NCI-H2081 (cell line): ENCODE results near the gene VEGFA.
A peak's percentile ranks its signal among the peaks of the same experiment; 100 is the strongest.

Experiments used
- DNase-seq, 2 experiments: peaks; one replicate each; lab custom pipeline; 2025; lab: John Stamatoyannopoulos, UW

The VEGFA gene

DNA sequence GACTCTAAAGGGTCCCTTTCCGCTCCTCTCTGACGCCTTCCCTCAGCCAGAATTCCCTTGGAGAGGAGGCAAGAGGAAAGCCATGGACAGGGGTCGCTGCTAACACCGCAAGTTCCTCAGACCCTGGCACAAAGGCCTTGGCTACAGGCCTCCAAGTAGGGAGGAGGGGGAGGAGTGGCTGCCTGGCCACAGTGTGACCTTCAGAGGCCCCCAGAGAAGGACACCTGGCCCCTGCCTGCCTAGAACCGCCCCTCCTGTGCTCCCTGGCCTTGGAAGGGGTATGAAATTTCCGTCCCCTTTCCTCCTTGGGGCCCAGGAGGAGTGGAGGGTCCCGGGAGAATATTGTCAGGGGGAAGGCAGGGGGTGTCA, 2.7 kb downstream of the VEGFA start:
- DNase-seq, result no peak

DNA sequence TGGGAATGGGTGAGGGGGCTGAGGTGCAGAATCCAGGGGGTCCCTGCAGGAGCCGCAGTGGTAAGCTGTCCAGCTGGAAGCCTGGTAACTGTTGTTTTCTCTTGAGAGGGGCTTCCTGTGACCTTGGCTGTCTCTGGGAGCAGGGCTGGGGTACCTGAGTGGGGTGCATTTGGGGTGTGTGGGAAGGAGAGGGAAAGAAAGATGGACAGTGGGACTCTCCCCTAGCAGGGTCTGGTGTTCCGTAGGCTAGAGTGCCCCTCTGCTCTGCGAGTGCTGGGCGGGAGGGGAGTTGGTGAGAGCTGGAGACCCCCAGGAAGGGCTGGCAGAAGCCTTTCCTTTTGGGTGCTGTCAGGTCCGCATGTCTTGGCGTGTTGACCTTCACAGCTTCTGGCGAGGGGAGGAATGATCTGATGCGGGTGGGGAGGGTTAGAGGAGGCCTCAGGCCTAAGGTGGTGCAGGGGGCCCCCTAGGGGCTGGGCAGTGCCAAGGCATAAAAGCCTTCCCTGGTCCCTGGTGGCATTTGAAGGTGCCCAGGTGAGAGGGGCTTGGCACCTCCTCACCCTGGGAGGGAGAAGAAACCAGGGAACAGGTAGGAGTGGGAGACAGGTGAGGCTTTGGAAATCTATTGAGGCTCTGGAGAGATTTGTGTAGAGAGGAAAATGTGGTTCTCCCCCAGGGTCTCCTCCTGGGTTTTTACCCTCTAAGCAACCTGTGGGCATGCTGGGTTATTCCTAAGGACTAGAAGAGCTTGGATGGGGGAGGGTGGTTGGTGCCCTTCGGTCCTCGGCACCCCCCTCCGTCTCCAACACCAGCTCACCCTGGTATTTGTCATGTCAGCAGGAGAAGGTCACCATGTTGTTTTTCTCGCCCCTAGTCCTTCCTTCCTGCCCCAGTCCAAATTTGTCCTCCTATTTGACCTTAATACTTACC, 3.3 kb downstream of the VEGFA start:
- DNase-seq, result peak; percentile 12 to 17

DNA sequence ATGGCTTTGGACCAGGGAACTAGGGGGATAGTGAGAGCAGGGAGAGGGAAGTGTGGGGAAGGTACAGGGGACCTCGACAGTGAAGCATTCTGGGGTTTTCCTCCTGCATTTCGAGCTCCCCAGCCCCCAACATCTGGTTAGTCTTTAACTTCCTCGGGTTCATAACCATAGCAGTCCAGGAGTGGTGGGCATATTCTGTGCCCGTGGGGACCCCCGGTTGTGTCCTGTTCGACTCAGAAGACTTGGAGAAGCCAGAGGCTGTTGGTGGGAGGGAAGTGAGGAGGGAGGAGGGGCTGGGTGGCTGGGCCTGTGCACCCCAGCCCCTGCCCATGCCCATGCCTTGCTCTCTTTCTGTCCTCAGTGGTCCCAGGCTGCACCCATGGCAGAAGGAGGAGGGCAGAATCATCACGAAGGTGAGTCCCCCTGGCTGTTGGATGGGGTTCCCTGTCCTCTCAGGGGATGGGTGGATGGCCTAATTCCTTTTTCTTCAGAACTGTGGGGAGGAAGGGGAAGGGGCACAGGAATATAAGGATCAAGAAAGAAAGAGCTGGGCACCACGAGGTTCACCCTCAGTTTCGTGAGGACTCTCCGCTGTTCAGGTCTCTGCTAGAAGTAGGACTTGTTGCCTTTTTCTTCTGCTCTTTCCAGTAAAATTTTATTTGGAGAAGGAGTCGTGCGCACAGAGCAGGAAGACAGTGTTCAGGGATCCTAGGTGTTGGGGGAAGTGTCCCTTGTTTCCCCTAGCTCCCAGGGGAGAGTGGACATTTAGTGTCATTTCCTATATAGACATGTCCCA, 4.2 kb downstream of the VEGFA start:
- DNase-seq, result no peak

DNA sequence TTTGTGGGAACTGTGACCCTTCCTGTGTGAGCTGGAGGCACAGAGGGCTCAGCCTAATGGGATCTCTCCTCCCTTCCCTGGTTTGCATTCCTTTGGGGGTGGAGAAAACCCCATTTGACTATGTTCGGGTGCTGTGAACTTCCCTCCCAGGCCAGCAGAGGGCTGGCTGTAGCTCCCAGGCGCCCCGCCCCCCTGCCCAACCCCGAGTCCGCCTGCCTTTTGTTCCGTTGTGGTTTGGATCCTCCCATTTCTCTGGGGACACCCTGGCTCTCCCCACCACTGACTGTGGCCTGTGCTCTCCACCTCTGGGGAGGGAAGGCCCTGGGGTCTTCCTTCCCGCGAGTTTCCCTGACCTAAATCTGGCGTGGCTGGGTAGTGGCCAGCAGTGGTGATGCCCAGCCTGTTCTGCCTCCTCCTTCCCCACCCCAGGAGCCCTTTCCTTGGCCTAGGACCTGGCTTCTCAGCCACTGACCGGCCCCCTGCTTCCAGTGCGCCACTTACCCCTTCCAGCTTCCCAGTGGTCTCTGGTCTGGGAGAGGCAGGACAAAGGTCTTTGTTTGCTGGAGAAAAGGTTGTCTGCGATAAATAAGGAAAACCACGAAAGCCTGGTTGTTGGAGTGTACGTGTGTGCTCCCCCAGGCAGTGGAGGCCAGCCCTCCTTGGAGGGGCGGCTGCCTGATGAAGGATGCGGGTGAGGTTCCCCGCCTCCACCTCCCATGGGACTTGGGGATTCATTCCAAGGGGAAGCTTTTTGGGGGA, 4.9 kb downstream of the VEGFA start:
- peak; percentile 31 to 32 for DNase-seq

DNA sequence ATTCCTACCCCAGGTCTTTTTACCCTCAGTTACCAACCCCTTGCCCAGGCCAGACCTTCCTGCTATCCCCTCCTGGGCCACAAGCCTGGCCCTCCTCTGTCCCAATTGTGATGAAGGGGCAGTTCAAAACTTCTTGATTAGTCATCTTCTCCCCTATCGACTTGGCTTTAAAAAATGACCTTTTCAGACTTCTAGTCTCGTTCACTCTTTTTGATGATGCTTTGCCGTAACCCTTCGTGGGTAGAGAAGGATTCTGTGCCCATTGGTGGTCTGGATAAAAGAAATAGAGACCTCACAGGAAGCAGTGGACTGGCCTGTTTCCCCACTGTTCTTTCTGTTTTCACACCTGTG, 5.5 kb downstream of the VEGFA start:
- DNase-seq, result no peak

DNA sequence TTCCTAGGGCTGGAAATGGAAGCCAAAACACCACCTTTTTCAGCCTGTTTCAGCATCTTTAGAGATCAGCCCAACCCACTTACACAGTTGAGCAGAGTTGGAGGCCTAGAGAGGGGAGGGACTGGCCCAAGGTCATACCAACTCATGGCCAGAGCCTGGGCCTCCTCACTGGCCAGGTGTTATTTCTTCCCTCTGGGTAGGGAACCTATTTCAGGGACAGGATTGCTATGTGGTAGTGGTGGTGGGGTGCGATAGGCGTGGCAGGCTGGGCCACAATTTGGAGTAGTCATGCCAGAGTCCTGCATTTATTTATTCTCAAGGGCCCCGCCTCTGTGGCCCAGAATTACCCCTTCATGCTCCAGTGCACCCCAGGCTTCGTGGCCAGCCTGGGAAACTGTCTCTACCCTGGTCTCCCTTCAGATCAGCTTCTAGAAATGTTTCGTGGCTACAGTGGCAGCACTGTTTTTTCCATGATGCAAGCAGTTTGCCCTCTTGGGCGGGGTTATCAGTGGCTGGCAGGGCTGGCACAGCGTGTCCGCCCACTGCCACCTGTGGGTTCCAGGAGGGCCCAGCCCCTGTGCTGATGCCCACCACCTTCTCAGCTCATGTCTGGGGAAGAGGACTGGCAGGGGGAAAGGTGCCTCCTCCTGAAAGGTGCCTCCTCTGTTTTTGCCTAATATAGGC, 6.2 kb downstream of the VEGFA start:
- DNase-seq, result no peak

DNA sequence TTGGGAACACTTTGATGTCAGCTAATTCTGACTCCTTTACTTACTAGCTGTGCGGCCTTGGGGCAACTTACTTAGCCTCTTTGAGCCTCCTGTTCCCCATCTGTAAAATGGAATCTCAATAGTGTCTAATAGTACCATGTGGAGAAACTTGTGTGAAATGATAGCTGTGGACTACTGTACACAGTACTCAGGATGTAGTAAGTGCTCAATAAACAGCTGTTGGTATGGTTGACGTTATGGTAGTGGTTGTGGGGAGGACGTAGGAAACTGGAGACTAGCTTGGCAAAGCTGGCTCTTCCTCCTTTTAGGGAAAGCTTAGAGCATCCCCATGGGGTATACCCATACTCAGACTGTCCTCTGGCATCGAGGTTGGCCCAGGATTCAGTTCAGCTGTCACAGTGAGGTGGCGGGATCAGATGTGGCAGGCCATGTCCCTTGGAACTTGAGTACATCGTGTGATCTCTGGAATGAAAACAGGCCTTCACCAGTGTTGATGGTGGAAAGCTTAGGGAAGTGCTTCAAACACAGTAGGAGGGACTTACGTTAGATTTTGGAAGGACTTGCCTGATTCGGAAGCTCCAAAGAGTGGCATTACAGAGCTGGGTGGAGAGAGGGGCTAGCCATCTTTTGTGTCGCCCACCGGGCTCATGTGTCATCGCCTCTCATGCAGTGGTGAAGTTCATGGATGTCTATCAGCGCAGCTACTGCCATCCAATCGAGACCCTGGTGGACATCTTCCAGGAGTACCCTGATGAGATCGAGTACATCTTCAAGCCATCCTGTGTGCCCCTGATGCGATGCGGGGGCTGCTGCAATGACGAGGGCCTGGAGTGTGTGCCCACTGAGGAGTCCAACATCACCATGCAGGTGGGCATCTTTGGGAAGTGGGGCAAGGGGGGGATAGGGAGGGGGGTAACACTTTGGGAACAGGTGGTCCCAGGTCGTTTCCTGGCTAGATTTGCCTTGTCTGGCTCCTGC, 7.1 kb downstream of the VEGFA start:
- DNase-seq, result no peak

DNA sequence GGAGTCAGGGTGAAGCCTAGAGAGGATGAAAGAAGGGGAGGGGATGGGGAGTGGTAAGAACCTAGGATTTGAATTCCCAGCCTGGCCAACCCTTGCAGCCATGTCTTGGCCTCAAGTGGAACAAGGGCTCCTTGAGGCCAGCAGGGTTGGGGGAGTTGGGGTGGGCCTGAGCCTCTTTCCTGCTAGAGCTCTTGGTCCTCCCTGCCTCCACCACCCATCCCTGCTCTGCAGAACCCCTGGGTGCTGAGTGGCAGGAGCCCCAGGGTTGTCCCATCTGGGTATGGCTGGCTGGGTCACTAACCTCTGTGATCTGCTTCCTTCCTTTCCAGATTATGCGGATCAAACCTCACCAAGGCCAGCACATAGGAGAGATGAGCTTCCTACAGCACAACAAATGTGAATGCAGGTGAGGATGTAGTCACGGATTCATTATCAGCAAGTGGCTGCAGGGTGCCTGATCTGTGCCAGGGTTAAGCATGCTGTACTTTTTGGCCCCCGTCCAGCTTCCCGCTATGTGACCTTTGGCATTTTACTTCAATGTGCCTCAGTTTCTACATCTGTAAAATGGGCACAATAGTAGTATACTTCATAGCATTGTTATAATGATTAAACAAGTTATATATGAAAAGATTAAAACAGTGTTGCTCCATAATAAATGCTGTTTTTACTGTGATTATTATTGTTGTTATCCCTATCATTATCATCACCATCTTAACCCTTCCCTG, 8.3 kb downstream of the VEGFA start:
- DNase-seq, result no peak

DNA sequence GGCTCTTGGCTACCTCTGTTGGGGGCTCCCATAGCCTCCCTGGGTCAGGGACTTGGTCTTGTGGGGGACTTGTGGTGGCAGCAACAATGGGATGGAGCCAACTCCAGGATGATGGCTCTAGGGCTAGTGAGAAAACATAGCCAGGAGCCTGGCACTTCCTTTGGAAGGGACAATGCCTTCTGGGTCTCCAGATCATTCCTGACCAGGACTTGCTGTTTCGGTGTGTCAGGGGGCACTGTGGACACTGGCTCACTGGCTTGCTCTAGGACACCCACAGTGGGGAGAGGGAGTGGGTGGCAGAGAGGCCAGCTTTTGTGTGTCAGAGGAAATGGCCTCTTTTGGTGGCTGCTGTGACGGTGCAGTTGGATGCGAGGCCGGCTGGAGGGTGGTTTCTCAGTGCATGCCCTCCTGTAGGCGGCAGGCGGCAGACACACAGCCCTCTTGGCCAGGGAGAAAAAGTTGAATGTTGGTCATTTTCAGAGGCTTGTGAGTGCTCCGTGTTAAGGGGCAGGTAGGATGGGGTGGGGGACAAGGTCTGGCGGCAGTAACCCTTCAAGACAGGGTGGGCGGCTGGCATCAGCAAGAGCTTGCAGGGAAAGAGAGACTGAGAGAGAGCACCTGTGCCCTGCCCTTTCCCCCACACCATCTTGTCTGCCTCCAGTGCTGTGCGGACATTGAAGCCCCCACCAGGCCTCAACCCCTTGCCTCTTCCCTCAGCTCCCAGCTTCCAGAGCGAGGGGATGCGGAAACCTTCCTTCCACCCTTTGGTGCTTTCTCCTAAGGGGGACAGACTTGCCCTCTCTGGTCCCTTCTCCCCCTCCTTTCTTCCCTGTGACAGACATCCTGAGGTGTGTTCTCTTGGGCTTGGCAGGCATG, 9.2 kb downstream of the VEGFA start:
- no peak for DNase-seq

DNA sequence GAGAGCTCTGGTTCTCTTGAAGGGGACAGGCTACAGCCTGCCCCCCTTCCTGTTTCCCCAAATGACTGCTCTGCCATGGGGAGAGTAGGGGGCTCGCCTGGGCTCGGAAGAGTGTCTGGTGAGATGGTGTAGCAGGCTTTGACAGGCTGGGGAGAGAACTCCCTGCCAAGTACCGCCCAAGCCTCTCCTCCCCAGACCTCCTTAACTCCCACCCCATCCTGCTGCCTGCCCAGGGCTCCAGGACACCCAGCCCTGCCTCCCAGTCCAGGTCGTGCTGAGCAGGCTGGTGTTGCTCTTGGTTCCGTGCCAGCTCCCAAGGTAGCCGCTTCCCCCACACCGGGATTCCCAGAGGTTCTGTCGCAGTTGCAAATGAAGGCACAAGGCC, 9.8 kb downstream of the VEGFA start:
- DNase-seq, result no peak

DNA sequence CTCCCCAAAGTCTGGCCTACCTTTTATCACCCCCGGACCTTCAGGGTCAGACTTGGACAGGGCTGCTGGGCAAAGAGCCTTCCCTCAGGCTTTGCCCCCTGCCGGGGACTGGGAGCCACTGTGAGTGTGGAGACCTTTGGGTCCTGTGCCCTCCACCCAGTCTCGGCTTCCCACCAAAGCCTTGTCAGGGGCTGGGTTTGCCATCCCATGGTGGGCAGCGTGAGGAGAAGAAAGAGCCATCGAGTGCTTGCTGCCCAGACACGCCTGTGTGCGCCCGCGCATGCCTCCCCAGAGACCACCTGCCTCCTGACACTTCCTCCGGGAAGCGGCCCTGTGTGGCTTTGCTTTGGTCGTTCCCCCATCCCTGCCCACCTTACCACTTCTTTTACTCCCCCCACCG, 10.3 kb downstream of the VEGFA start:
- DNase-seq, result no peak

DNA sequence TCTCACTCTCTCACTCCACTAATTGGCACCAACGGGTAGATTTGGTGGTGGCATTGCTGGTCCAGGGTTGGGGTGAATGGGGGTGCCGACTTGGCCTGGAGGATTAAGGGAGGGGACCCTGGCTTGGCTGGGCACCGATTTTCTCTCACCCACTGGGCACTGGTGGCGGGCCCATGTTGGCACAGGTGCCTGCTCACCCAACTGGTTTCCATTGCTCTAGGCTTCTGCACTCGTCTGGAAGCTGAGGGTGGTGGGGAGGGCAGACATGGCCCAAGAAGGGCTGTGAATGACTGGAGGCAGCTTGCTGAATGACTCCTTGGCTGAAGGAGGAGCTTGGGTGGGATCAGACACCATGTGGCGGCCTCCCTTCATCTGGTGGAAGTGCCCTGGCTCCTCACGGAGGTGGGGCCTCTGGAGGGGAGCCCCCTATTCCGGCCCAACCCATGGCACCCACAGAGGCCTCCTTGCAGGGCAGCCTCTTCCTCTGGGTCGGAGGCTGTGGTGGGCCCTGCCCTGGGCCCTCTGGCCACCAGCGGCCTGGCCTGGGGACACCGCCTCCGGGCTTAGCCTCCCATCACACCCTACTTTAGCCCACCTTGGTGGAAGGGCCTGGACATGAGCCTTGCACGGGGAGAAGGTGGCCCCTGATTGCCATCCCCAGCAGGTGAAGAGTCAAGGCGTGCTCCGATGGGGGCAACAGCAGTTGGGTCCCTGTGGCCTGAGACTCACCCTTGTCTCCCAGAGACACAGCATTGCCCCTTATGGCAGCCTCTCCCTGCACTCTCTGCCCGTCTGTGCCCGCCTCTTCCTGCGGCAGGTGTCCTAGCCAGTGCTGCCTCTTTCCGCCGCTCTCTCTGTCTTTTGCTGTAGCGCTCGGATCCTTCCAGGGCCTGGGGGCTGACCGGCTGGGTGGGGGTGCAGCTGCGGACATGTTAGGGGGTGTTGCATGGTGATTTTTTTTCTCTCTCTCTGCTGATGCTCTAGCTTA, 11.2 kb downstream of the VEGFA start:
- no peak for DNase-seq

DNA sequence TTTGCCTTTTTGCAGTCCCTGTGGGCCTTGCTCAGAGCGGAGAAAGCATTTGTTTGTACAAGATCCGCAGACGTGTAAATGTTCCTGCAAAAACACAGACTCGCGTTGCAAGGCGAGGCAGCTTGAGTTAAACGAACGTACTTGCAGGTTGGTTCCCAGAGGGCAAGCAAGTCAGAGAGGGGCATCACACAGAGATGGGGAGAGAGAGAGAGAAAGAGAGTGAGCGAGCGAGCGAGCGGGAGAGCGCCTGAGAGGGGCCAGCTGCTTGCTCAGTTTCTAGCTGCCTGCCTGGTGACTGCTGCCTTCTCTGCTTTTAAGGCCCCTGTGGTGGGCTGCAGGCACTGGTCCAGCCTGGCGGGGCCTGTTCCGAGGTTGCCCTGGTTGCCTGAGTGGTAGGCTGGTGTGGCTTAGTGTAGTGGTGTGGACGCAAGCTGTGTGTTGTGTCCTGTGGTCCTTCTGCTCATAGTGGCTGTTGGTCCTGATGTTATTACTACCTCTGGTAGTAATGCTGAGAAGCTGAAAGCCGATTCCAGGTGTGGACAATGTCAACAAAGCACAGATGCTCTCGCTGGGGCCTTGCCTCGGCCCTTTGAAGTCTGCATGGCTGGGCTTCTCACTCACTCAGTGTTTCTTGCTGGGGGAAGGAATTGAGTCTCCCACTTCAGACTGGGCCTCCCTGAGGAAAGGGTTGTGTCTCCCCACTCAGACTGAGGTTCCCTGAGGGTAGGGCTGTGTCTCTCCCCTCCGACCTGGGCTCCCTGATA, 12.1 kb downstream of the VEGFA start:
- DNase-seq, result no peak

DNA sequence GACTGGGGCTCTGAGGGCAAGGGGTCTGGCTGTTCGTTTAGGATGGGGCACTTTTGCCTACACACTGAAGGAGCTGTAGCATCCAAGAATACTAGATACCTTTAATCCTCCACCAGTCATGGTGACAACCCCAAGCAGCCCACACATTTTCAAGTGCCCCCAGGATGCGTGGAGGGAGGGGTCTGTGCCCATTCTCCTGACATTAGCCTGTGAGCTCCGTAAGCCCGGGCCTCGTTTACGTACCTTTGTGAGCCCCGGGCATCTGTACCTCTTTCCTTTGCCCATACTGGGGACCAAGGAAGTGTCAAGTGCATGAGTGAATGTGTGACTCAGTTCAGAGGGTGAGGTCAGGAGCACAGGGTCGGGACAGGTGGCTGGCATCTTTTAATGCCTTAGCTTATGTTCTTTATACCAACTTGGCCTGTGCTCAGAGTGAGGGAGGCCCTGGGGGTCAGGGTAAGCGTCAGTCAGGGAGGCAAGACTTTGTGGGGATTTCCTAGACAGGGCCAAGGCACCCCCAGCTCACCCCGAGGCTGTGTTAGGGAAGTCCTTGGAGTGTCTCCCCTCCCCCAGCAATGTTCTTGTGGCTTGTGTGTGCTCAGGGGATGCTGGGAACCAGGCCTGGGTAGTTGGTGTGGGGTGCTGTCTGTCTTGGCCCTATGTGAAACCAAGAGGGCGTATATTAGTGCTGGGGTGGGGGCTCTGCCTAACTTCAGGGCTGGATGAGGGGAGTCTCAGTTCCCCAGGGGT, 12.9 kb downstream of the VEGFA start:
- no peak for DNase-seq

DNA sequence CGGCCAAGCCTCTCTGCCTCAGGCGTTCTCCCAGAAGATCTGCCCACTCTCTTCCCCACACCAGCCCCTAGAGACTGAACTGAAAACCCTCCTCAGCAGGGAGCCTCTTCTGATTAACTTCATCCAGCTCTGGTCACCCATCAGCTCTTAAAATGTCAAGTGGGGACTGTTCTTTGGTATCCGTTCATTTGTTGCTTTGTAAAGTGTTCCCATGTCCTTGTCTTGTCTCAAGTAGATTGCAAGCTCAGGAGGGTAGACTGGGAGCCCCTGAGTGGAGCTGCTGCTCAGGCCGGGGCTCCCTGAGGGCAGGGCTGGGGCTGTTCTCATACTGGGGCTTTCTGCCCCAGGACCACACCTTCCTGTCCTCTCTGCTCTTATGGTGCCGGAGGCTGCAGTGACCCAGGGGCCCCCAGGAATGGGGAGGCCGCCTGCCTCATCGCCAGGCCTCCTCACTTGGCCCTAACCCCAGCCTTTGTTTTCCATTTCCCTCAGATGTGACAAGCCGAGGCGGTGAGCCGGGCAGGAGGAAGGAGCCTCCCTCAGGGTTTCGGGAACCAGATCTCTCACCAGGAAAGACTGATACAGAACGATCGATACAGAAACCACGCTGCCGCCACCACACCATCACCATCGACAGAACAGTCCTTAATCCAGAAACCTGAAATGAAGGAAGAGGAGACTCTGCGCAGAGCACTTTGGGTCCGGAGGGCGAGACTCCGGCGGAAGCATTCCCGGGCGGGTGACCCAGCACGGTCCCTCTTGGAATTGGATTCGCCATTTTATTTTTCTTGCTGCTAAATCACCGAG, 14.2 kb downstream of the VEGFA start:
- no peak for DNase-seq
